Gastroesophageal sphincter (tissue), 4 donors: ENCODE measurements around the gene FAM151A. TPM values are rescaled to one million over a fixed set of nuclear protein-coding genes. Genes with fewer than 3 reads are reported as not detected.

ENCODE experiments used
- ATAC-seq: fragments of 150-250 bp; one replicate; pipeline ENCODE4 v1.9.1; 2016; ENCODE audit warnings: mild to moderate bottlenecking, moderate library complexity
- H3K27ac ChIP-seq, 4 donors: fragments of 200-600 bp; sonication (generic) in 3 of 4; 1 replicate in 3 of 4; 2 replicates in 1 of 4; pipeline ENCODE4 v1.5.1; 2016 to 2019
- H3K27me3 ChIP-seq: fragments of 200-600 bp; sonication (generic); one replicate; pipeline ENCODE4 v1.5.1; 2019
- H3K36me3 ChIP-seq, 2 donors: fragments of 200-600 bp; sonication (generic); one replicate each; pipeline ENCODE4 v1.5.1; 2019; ENCODE audit warnings: control low read depth in 1 of 2
- H3K4me1 ChIP-seq, 3 donors: fragments of 200-600 bp; sonication (generic); 1 replicate in 2 of 3; 2 replicates in 1 of 3; pipeline ENCODE4 v1.5.1; 2016 to 2019; ENCODE audit warnings: control low read depth in 2 of 3
- H3K4me3 ChIP-seq, 2 donors: fragments of 200-600 bp; sonication (generic); one replicate each; pipeline ENCODE4 v1.5.1; 2019; ENCODE audit warnings: mild to moderate bottlenecking in 1 of 2, moderate library complexity in 1 of 2
- H3K9me3 ChIP-seq, 3 donors: fragments of 200-600 bp; sonication (generic); one replicate each; pipeline ENCODE4 v1.5.1; 2017 to 2019; ENCODE audit warnings: control low read depth in 2 of 3
- EP300 ChIP-seq: sonication (generic); formaldehyde crosslinking; IDR thresholded peaks from one replicate; pipeline ENCODE4 v1.6.1; 2017; ENCODE audit warnings: antibody characterized with exemption, mild to moderate bottlenecking
- POLR2A ChIP-seq, 2 donors: fragments of 450-650 bp; IDR thresholded peaks; one replicate each; pipeline ENCODE4 v1.6.1; 2017; ENCODE audit warnings: antibody characterized with exemption in 2 of 2, mild to moderate bottlenecking in 2 of 2, moderate library complexity in 1 of 2
- POLR2AphosphoS5 ChIP-seq: sonication (generic); formaldehyde crosslinking; IDR thresholded peaks from one replicate; pipeline ENCODE4 v1.6.1; 2017; ENCODE audit warnings: antibody characterized with exemption
- WGBS, 2 donors: methylation state at CpG; one replicate each; pipeline ENCODE4 v1.1.5; 2018; ENCODE audit warnings: low coverage in 1 of 2; 5-methylcytosine and 5-hydroxymethylcytosine counted together
- total RNA-seq, 4 donors: library from RNA; depleted of rRNA; stranded (reverse); fragments of >200 nt; gene quantifications; one replicate each; pipeline ENCODE4 v1.1.0, GENCODE V29; 2016
- TF ChIP-seq, protein P1 (sequence below), 4 experiments: fragments of 200-600 bp in 2 of 4; fragments of 450-650 bp in 2 of 4; sonication (generic) in 1 of 4; IDR thresholded peaks; one replicate each; pipeline ENCODE4 v1.5.1; 2017 to 2019; ENCODE audit warnings: antibody characterized with exemption in 4 of 4, mild to moderate bottlenecking in 2 of 4, moderate library complexity in 2 of 4

The FAM151A gene
- total RNA-seq, 4 donors from 2014 or later: not detected

DNA sequence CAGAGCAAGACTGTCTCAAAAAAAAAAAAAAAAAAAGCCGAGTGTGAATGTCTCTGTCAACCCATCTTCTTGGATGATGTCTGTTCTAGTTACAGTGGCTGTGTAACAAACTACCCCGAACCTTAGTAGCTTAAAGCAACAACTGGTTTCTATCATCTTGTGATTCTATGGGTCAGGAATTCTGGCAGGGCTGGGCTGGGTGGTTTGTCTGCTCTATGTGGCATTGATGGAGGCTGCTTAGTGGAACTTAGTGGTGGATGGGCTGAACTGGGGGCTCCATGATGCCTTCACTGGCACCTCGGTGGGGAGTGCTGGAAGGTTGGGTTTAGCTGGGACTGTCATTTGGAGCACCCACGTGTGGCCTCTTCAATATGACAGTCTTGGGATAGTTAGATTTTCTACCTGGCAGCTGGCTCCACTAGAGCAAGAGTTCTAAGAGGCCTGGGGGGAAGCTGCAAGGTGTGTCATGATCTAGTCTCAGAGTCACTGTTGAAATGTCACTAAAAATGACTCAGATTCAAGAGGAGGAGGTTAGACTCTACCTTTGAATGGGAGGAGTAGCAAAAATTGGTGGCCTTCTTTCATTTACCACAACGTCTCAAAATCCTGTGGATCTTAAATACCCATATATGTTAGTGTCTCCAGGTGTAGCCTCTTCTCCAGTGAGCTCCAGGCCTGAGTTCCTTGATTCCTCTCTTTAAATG lies 56.7 kb downstream of the FAM151A start:
- Histone ChIP-seq H3K9me3 (no peaks in the 10 kb centered on the region), H3K4me1 (peaks cover 3 to 37% (median 5%) of the 10 kb centered on the region in 3 donors), H3K36me3 (no peaks in the 10 kb centered on the region), H3K4me3 (no peak overlapping the region), H3K27ac (peak overlapping the region in 1 of 4 donors; percentile 71), H3K27me3 (no peaks in the 10 kb centered on the region)
- no peak for ATAC-seq
- TF ChIP-seq POLR2AphosphoS5 (no peak), EP300 (no peak), POLR2A (IDR thresholded peaks at IDR 0.05) (no peak)
- TF ChIP-seq, protein P1, sequence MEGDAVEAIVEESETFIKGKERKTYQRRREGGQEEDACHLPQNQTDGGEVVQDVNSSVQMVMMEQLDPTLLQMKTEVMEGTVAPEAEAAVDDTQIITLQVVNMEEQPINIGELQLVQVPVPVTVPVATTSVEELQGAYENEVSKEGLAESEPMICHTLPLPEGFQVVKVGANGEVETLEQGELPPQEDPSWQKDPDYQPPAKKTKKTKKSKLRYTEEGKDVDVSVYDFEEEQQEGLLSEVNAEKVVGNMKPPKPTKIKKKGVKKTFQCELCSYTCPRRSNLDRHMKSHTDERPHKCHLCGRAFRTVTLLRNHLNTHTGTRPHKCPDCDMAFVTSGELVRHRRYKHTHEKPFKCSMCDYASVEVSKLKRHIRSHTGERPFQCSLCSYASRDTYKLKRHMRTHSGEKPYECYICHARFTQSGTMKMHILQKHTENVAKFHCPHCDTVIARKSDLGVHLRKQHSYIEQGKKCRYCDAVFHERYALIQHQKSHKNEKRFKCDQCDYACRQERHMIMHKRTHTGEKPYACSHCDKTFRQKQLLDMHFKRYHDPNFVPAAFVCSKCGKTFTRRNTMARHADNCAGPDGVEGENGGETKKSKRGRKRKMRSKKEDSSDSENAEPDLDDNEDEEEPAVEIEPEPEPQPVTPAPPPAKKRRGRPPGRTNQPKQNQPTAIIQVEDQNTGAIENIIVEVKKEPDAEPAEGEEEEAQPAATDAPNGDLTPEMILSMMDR (IDR thresholded peaks at IDR 0.05): no peak
- 86% methylated on average over 4 of the region's 5 CpGs; no CpG with 5 or more reads in 1 of the 2 donors for WGBS, 2 donors

DNA sequence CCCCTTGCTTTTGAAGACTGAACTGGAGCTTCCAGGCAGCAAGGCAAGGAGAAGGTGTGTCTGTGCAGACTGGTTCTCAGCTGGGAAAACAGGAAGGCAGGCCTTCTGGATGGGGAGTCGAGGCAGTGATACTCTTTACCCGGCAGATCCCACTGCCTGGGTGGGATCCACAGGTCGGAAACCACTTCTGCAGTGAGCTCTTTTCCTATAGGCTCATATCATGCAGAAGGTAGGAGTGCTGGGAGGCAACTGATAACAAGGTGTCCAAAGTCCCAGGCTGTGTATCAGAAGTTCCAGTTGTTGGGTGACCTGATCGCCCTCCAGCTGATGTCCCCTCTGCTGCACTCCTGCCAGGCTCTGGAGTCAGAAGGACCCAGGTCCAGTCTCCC lies 58.2 kb downstream of the FAM151A start:
- H3K36me3 ChIP-seq: no peaks in the 10 kb centered on the region
- H3K9me3 ChIP-seq: no peaks in the 10 kb centered on the region
- H3K4me1 ChIP-seq: peaks cover 3 to 36% (median 5%) of the 10 kb centered on the region in 3 donors
- TF ChIP-seq, protein P1 (IDR thresholded peaks at IDR 0.05): no peak
- no peak for TF ChIP-seq EP300
- H3K27me3 ChIP-seq: no peaks in the 10 kb centered on the region
- WGBS, 2 donors: 60% methylated on average over 1 of the region's 4 CpGs; no CpG with 5 or more reads in 1 of the 2 donors
- no peak overlapping the region for H3K27ac ChIP-seq
- ATAC-seq: no peak
- no peak overlapping the region for H3K4me3 ChIP-seq

DNA sequence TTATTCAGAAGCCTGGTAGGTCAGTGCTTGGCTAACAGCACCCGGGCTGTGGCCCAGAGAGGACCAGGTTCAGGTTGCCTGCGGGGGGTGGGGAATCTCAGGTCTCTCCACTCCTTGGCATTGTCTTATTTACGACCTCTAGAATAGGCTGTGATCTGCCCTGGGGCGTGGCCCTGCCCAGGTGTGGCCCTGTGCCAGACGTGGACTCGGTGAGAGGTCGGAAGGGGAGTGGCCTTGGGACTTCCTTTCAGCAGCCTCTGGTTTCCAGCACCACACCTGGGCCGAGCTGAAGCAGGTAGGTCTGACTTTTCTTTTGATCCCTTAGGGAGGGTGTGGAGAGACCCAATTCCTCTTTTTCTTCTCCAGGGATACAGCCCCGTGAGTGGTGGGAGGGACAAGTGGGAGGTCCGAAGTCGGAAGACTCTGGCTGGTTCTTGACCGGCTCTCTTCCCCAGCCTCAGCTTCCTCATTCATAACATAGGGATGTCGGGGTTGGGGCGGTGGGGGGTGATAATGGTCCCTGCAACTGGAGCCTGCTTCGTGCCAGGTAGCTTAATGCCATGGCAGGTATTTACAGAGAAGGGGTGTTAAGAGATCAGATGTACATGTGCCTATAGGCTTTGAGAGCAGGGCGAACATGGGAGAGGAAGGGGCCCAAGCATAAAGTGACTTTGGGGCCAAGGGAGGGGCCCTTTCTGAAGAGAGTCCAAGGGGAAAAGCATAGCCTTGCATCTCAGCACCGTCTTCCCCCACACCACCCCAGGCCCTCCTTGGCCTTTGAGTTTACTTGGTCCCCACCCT lies 58.8 kb downstream of the FAM151A start:
- Histone ChIP-seq H3K4me3 (no peak overlapping the region), H3K4me1 (peaks cover 6 to 36% (median 10%) of the 10 kb centered on the region in 3 donors), H3K36me3 (no peaks in the 10 kb centered on the region), H3K27me3 (no peaks in the 10 kb centered on the region), H3K9me3 (no peaks in the 10 kb centered on the region), H3K27ac (no peak overlapping the region)
- no peak for ATAC-seq
- TF ChIP-seq POLR2A (IDR thresholded peaks at IDR 0.05): no peak
- TF ChIP-seq POLR2AphosphoS5: no peak
- TF ChIP-seq, protein P1 (IDR thresholded peaks at IDR 0.05): no peak
- no peak for TF ChIP-seq EP300
- WGBS, 2 donors: 78 to 90% methylated on average over 2 to 9 of the region's 17 CpGs

DNA sequence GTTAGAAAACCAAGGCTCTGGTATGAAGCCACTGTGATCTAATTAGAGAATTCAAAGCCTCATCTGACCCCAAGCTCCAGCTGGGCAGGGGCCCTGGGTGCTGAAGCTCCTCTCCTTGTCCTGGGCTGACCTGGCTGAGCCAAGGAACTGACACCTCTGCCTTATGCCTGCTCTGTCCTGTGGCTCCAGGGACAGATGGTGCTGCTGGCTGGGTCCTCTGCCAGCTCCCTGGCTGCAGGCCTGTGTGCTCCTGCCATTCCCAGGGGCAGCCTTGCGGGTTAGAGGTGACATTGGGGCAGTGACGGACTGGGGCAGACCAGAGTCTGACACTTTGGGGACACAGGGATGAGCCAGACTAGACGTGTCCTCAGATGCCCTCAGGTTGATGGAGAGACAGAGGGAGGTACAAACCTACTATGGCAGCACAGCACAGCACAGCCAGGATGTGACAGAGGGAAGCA lies 63.5 kb downstream of the FAM151A start:
- Histone ChIP-seq H3K27ac (peak overlapping the region in 3 of 4 donors; percentile 34 to 71 (median 42)), H3K9me3 (no peaks in the 10 kb centered on the region), H3K4me3 (no peak overlapping the region), H3K4me1 (peaks cover 9 to 36% (median 10%) of the 10 kb centered on the region in 3 donors), H3K36me3 (no peaks in the 10 kb centered on the region), H3K27me3 (no peaks in the 10 kb centered on the region)
- TF ChIP-seq POLR2A (IDR thresholded peaks at IDR 0.05) (no peak), EP300 (no peak), POLR2AphosphoS5 (no peak)
- TF ChIP-seq, protein P1 (IDR thresholded peaks at IDR 0.05): no peak
- WGBS, 2 donors: no CpG with 5 or more reads among the region's 3 CpGs
- peak; percentile 31 for ATAC-seq

Other genes with a start within 250 kb of the FAM151A start
- gene SSBP3, start 217.1 kb downstream of the FAM151A start, total RNA-seq: 10 to 100 TPM; 40.8 to 46.7 (median 45.5) TPM
- gene ACOT11, start 75.3 kb downstream of the FAM151A start, total RNA-seq: 10 to 100 TPM in 3 of 4 donors, 1 to 10 TPM in 1; 4.4 to 40.5 (median 10.9) TPM
- 10 to 100 TPM in 2 of 4 donors, 1 to 10 TPM in 2; 5.7 to 25.2 (median 13.3) TPM for gene MROH7, start 18.3 kb upstream of the FAM151A start, total RNA-seq
- 10 to 100 TPM; 11.2 to 38.6 (median 14.3) TPM for gene TTC4, start 92.3 kb upstream of the FAM151A start, total RNA-seq
- 1 to 10 TPM; 2.2 to 6.4 (median 5.6) TPM for gene PARS2, start 141.0 kb upstream of the FAM151A start, total RNA-seq
- gene TTC22, start 177.8 kb upstream of the FAM151A start, total RNA-seq: 1 to 10 TPM in 2 of 4 donors, under 1 TPM in 1, not detected in 1; 0.93 to 7.3 (median 1.0) TPM